ENCODE results near the gene NES.

Gene NES

GRCh38 chr1:156660752-156661112 is 16.5 kb downstream of the NES start:
- DNase-seq: no peak

DNA sequence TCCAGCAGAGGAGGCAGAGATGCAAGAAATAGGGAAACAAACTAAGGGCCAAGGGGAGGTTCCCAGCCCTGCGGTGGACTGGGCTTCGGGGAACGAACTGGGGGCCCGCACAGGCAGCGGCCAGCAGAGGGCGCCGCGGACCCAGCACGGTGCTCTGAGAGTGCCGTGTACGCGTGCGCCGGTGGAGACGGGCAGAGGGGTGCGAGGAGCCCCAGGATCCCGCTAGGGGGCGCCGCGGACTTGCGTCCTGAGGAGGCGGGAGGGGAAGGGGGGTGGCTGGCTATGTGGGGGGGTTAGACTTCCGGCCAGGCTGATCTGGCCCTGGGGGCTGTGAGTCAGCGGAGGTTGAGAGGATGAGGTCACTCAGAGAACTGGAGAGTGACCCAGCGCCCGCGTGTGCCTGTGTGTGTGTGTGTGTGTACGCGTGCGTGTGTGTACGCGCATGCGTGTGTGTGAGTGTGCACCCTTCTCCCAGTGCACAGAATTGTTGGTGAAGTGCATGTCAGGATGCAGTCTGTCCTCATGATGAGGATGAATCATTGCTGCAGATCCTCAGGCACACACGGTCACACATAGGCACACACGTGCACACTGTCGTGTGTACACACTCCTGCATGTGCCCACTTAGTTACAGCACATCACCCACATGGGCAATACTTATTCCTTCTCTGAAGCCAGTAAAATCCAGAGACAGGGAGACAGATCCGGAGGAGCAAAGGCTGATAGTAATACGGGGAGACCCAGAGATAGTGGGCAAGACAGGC is 17.0 kb downstream of the NES start:
- DNase-seq: peak; percentile 79

DNA sequence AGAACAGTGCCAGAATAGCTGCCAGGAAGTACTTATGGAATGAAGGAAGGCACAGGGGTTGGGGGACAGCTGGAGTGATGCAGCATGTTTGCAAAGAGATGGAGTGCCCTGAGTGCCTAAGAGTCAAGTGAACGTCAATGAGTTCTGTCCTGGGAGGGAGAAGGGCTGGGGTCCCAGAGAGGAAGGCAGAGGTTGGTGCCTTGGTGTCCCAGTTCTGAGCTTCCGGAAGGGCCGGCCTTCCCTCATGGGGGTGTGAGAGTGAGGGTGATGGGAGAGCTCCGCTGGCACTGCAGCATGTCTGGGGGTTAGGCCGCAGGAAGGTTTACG is 17.6 kb downstream of the NES start:
- no peak for DNase-seq

- DNase-seq: no peak
These were observed 18.1 kb downstream of the NES start for GRCh38 chr1:156658945-156659574.

DNA sequence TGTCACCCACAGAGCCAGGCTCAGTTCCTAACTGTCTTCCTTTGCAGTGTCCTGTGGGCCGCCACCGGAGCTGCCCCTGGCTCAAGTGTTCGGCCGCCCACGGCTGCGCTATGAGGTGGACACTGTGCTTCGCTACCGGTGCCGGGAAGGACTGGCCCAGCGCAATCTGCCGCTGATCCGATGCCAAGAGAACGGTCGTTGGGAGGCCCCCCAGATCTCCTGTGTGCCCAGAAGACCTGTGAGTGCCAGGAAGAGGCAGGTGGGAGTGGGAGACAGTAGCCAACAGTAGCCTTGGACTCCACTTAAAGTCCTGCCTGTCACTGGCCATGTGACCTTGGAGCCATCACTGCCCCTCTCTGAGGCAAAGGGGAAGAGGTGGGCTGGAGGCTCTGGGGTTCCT is 18.7 kb downstream of the NES start:
- no peak for DNase-seq

DNA sequence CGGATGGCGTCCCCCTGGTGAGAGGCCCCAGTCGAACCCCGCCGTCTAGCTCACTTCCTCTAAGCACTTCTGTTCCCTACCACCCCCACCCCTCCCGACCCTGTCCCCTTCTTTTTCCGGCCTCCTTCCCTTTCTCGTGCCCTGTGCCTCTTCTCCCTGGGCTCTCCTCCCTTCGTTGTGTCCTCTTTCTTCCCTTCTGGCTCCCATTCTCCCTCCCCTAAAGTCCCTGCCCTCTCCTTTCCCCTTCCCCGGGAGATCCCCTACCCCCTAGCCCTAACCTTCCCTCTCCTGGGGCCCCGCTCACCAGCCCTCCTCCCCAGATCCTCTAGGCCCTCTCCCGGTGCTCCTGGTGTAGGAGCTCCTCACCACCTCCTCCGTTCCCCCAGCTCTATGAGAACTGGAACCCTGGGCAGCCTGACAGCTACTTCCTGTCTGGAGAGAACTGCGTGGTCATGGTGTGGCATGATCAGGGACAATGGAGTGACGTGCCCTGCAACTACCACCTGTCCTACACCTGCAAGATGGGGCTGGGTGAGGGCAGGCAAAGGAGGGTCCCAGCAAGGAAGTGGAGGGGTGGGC is 19.4 kb downstream of the NES start:
- no peak for DNase-seq

- peak; percentile 70 for DNase-seq
These were observed 20.1 kb downstream of the NES start for GRCh38 chr1:156656806-156657740.

DNA sequence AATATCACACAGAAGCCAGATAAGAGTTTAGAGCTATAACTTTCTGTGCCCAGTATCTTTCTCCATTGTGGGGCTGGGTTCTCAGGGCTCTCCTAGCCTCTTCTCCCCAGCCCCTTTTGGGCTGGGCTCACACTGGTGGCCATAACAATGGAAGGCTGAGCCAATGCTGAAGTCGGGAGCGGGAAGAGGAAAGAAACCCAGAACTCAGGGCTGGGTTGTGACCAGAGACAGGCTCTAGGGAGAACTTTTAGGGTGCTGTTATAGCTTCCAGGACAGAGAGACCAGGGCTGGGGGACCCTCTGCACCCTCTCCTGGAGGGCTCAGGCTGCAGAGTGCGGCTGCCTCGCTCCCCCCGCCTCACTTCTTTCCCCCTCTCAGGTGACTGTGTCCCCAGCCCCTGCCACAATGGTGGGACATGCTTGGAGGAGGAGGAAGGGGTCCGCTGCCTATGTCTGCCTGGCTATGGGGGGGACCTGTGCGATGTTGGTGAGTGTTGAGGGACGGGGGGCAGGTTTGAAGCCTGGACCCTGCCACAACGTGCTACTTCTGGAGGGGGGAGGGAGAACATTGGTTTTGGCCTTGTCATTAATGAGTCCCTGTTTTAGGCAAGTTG is 21.2 kb downstream of the NES start:
- no peak for DNase-seq

- DNase-seq: no peak
These were observed 21.9 kb downstream of the NES start for GRCh38 chr1:156655151-156655903.

DNA sequence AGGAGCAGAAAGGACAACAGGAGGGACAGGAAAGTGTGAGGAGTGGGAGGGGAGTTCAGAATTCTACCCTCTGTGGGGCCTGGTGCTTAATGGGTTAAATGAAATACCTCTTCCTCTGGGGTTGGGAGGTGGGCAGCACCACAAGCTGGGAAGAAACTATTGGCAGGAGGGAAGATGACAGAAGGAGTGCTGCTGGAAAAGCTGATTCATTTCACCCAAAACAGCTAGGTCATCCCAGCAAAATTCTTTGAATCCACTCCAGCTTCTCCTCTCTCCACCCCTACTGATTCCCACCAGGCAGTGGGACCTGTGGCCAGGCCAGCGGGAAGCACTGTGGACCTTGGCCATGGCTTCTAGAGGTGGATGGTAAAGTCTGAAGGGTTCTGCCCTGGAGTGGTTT is 22.5 kb downstream of the NES start:
- DNase-seq: no peak

GRCh38 chr1:156652992-156653355 is 24.2 kb downstream of the NES start:
- no peak for DNase-seq

GRCh38 chr1:156652131-156652991 is 24.8 kb downstream of the NES start:
- no peak for DNase-seq

DNA sequence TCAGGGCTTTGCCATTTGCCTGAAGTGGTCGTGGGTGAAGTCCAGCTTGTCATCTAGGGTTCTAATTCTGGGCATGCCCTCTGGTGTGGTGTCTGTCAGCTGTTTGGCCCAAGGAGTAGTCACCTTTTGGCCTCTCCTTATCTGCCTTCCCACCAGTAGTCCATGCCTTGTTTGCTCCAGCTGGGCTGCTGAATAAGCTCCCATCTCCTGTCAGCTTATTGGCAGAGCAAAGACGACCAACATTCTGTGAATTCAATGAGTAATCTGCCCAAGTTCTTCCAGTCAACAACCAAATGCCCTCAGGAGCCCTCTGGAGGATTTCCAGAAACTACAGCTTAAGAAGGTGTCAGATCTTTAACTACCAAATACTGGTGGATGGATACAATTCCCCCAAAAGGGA is 28.3 kb downstream of the NES start:
- no peak for DNase-seq

DNA sequence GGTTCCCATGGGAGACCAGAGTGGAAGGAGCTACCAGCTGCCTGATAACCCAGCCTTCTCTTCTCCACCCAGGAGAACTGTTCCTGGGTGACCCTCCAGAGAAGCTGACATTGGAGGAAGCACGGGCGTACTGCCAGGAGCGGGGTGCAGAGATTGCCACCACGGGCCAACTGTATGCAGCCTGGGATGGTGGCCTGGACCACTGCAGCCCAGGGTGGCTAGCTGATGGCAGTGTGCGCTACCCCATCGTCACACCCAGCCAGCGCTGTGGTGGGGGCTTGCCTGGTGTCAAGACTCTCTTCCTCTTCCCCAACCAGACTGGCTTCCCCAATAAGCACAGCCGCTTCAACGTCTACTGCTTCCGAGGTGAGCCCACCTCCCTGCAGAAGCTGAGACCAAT is 28.7 kb downstream of the NES start:
- no peak for DNase-seq

DNA sequence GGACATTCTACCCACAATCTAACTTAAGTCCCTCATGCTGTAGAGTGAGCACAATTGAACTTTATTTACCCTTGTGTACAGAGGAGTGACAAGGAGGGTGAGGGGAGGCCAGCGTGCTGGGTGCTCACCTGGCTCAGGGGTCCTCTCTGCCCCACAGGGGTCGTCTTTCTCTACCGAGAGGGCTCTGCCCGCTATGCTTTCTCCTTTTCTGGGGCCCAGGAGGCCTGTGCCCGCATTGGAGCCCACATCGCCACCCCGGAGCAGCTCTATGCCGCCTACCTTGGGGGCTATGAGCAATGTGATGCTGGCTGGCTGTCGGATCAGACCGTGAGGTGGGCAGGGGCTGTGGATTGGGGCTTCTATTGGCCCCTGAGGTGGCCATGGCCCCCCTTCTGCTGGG is 29.9 kb downstream of the NES start:
- no peak for DNase-seq

GRCh38 chr1:156646738-156647211 is 30.4 kb downstream of the NES start:
- no peak for DNase-seq

DNA sequence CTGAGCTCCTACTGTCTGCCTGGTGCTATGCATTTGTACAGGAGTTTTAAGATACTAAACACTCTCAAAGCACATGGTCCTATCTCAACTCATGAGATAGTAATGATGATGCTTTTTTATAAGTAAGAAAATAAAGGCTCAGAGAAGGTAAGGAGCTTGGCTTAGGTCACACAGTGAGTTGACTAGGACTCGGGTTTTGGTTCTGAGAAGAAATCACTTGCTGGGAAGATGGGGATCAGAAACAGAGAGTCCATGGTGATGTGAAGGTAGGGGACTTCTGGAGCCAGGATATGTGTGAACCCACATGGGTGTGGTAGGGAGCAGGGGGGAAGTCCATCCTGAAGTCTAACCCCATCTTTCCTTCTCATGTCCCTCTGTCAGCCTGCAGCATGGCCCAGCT is 31.5 kb downstream of the NES start:
- DNase-seq: no peak

DNA sequence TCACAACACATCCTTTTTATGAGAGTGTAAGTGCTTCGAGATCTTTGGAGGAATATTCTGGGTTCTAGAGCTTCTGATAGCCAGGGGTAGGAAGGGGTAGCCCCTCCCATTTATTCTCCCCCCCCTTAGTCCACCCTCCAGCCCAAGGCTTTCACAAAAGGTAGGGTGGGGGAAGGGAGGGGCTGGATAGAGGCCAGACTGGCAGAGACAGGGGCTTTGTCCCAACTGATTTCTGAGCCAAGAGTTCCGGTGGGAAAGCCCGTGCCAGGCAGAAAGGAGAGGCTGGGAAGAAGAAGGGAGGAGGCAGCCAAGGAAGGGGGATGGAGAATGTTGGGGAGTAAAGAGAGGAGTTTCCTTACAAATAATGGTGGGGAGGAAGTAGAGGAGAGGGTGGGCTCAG is 32.2 kb downstream of the NES start:
- DNase-seq: no peak

- DNase-seq: no peak
These were observed 32.6 kb downstream of the NES start for GRCh38 chr1:156644640-156645039.

- no peak for DNase-seq
These were observed 33.1 kb downstream of the NES start for GRCh38 chr1:156644146-156644545.

- DNase-seq: no peak
These were observed 33.5 kb downstream of the NES start for GRCh38 chr1:156643778-156644092.

Measured in activated T-cell treated with anti-CD3 and anti-CD28 coated beads for 4 hours (primary cell).